Lower leg skin (tissue), 3 donors: ENCODE data around the gene HSPE1.

Source experiments
- POLR2A ChIP-seq, 2 donors: fragments of 450-650 bp; IDR thresholded peaks; one replicate each; pipeline ENCODE4 v1.6.1; 2016 to 2017; ENCODE audit warnings: antibody characterized with exemption in 2 of 2, mild to moderate bottlenecking in 1 of 2, moderate library complexity in 1 of 2
- TF ChIP-seq, protein P1 (sequence below), 3 donors: fragments of 450-650 bp; IDR thresholded peaks; one replicate each; pipeline ENCODE4 v1.5.1; 2016; ENCODE audit warnings: antibody characterized with exemption in 3 of 3, mild to moderate bottlenecking in 3 of 3, moderate library complexity in 2 of 3

DNA sequence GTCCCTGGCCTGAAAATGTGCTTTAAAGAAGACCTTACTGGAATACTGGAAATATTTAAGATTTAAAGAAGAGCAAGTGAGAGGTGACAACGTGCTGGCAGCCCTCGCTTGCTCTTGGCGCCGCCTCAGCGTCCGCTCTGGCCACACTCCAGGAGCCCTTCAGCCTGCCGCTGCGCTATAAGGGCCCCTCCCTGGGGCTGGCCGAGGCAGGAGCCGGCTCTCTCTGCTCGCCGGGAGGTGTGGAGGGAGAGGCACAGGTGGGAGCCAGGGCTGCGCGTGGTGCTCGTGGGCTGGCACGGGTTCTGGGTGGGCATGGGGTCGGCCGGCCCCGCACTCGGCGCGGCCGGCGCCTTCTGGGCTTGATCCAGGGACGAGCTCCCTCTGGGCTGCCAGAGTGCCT, 49.7 kb upstream of the HSPE1 start:
- TF ChIP-seq, protein P1, sequence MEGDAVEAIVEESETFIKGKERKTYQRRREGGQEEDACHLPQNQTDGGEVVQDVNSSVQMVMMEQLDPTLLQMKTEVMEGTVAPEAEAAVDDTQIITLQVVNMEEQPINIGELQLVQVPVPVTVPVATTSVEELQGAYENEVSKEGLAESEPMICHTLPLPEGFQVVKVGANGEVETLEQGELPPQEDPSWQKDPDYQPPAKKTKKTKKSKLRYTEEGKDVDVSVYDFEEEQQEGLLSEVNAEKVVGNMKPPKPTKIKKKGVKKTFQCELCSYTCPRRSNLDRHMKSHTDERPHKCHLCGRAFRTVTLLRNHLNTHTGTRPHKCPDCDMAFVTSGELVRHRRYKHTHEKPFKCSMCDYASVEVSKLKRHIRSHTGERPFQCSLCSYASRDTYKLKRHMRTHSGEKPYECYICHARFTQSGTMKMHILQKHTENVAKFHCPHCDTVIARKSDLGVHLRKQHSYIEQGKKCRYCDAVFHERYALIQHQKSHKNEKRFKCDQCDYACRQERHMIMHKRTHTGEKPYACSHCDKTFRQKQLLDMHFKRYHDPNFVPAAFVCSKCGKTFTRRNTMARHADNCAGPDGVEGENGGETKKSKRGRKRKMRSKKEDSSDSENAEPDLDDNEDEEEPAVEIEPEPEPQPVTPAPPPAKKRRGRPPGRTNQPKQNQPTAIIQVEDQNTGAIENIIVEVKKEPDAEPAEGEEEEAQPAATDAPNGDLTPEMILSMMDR (IDR thresholded peaks at IDR 0.05), result no peak
- no peak for TF ChIP-seq POLR2A (IDR thresholded peaks at IDR 0.05)
